Adrenal gland (tissue), 12 donors: ENCODE results near the gene LPCAT1. TPM values are rescaled to one million over a fixed set of nuclear protein-coding genes. Genes with fewer than 3 reads are reported as not detected.
A peak's percentile ranks its signal among the peaks of the same experiment; 100 is the strongest.

Experiments used
- DNase-seq, 7 donors: peaks; one replicate each; pipeline ENCODE4 v3.0.0-alpha.2; 2019 to 2020
- H3K27ac ChIP-seq, 5 donors: fragments of 200-600 bp; sonication (generic) in 4 of 5; 1 replicate in 3 of 5; 2 replicates in 2 of 5; pipeline versions ENCODE4 v1.5.1 to v1.8.0; 2016 to 2020; ENCODE audit warnings: mild to moderate bottlenecking in 1 of 5
- H3K27me3 ChIP-seq: fragments of 200-600 bp; 2 replicates; pipeline ENCODE4 v1.8.0; 2021
- H3K36me3 ChIP-seq, 2 donors: fragments of 200-600 bp; replicated peaks in 1 of 2; 1 replicate in 1 of 2; 2 replicates in 1 of 2; pipeline versions ENCODE4 v1.5.1 to v1.8.0; 2018 to 2022
- H3K4me1 ChIP-seq, 2 donors: fragments of 200-600 bp; replicated peaks in 1 of 2; 1 replicate in 1 of 2; 2 replicates in 1 of 2; pipeline versions ENCODE4 v1.5.1 to v1.8.0; 2018 to 2021
- H3K4me3 ChIP-seq, 4 donors: fragments of 200-600 bp; sonication (generic) in 3 of 4; one replicate each; pipeline ENCODE4 v1.5.1; 2016 to 2018
- H3K9me3 ChIP-seq, 3 donors: fragments of 200-600 bp; sonication (generic) in 1 of 3; replicated peaks in 1 of 3; 1 replicate in 2 of 3; 2 replicates in 1 of 3; pipeline versions ENCODE4 v1.5.1 to v1.8.0; 2016 to 2021
- POLR2A ChIP-seq, 2 donors: fragments of 450-650 bp; IDR thresholded peaks; one replicate each; pipeline ENCODE4 v1.6.1; 2017; ENCODE audit warnings: antibody characterized with exemption in 2 of 2, mild to moderate bottlenecking in 2 of 2, moderate library complexity in 1 of 2
- WGBS, 4 donors: extraction: QIAGEN DNeasy Blood & Tissue Kit in 2 of 4; methylation state at CpG; one replicate each; pipeline versions ENCODE4 v1.1.5 to v1.1.7; 2013 to 2017; 5-methylcytosine and 5-hydroxymethylcytosine counted together
- intact Hi-C, 2 donors: fragments of 100-400 bp; cut with DNase I; formaldehyde crosslinking; loops; one replicate each; pipeline versions ENCODE4 v1.14.1 to v1.15.0; 2022 to 2023
- polyA plus RNA-seq, 3 donors: library from polyadenylated mRNA; stranded (reverse); fragments of 200-250 nt in 2 of 3; fragments of 350-450 nt in 1 of 3; fragmentation: Illumina TruSeq in 1 of 3; extraction: RNeasy Lipid Tissue Mini Kit (QIAGEN cat#74804) in 1 of 3; gene quantifications; one replicate each; pipeline ENCODE4 v1.2.3, GENCODE V29; 2013 to 2014
- total RNA-seq, 9 donors: library from RNA; depleted of rRNA in 4 of 9; stranded (reverse); fragments of >200 nt in 4 of 9; fragments of 120-200 nt in 1 of 9; fragmentation: NEBNext Ultra II Directional in 1 of 9; extraction: Animal tissue kit (Norgen Biotek cat#: 25700) in 1 of 9; gene quantifications; one replicate each; pipeline versions ENCODE4 v1.1.0 to v1.2.4, GENCODE V29; 2013 to 2023
- TF ChIP-seq, protein P1 (sequence below), 6 experiments: fragments of 450-650 bp in 4 of 6; fragments of 200-600 bp in 2 of 6; sonication (generic) in 1 of 6; IDR thresholded peaks; 1 replicate in 5 of 6; 2 replicates in 1 of 6; pipeline versions ENCODE4 v1.5.1 to v1.8.0; 2016 to 2021; ENCODE audit warnings: antibody characterized with exemption in 6 of 6, mild to moderate bottlenecking in 2 of 6, moderate library complexity in 1 of 6
- donor health status: healthy with polysubstance abuse.
- donor health status: Bipolar disorder and iron deficiency.
- donor health status: DM: yes; HTN: yes; CAD: no.
- donor health status: DM: no; HTN: no; CAD: no.
- donor health status: DM: no; HTN: no; CAD: no.
- donor health status: DM: yes; HTN: yes; CAD: no.

The LPCAT1 gene
- total and polyA plus RNA-seq, 12 donors: 23.2 to 59.1 (median 42.6) TPM

- H3K9me3 ChIP-seq: no peaks in the 10 kb centered on the region
- intact Hi-C loops: no loop called here
- no peak overlapping the region for H3K4me3 ChIP-seq
- TF ChIP-seq POLR2A (IDR thresholded peaks at IDR 0.05): no peak
- TF ChIP-seq, protein P1, sequence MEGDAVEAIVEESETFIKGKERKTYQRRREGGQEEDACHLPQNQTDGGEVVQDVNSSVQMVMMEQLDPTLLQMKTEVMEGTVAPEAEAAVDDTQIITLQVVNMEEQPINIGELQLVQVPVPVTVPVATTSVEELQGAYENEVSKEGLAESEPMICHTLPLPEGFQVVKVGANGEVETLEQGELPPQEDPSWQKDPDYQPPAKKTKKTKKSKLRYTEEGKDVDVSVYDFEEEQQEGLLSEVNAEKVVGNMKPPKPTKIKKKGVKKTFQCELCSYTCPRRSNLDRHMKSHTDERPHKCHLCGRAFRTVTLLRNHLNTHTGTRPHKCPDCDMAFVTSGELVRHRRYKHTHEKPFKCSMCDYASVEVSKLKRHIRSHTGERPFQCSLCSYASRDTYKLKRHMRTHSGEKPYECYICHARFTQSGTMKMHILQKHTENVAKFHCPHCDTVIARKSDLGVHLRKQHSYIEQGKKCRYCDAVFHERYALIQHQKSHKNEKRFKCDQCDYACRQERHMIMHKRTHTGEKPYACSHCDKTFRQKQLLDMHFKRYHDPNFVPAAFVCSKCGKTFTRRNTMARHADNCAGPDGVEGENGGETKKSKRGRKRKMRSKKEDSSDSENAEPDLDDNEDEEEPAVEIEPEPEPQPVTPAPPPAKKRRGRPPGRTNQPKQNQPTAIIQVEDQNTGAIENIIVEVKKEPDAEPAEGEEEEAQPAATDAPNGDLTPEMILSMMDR (IDR thresholded peaks at IDR 0.05): peak in 1 of 6 experiments; percentile 1
- peaks cover 0 to 12% of the 10 kb centered on the region in 2 donors for H3K36me3 ChIP-seq
- H3K27ac ChIP-seq: no peak overlapping the region
- no peak for DNase-seq
- H3K27me3 ChIP-seq: no peaks in the 10 kb centered on the region
- H3K4me1 ChIP-seq: no peaks in the 10 kb centered on the region
- WGBS, 4 donors: 92 to 93% (median 92%) methylated on average over 11 to 28 of the region's 28 CpGs
Observed at GRCh38 chr5:1468629-1469527, 54.9 kb downstream of the LPCAT1 start.

GRCh38 chr5:1468247-1468612 lies 55.5 kb downstream of the LPCAT1 start:
- TF ChIP-seq POLR2A (IDR thresholded peaks at IDR 0.05): no peak
- TF ChIP-seq, protein P1 (IDR thresholded peaks at IDR 0.05): peak in 5 of 6 experiments; percentile 25 to 56 (median 42)
- no peak overlapping the region for H3K4me3 ChIP-seq
- no peaks in the 10 kb centered on the region for H3K9me3 ChIP-seq
- no peaks in the 10 kb centered on the region for H3K27me3 ChIP-seq
- DNase-seq: peak in 2 of 7 donors; percentile 29 to 47
- H3K36me3 ChIP-seq: peaks cover 0 to 18% of the 10 kb centered on the region in 2 donors
- WGBS, 4 donors: 61 to 83% (median 62%) methylated on average over 7 to 15 of the region's 15 CpGs
- H3K27ac ChIP-seq: no peak overlapping the region
- no peaks in the 10 kb centered on the region for H3K4me1 ChIP-seq
- intact Hi-C loops: no loop called here

GRCh38 chr5:1467341-1468246 lies 56.2 kb downstream of the LPCAT1 start:
- Histone ChIP-seq H3K27ac (no peak overlapping the region), H3K27me3 (no peaks in the 10 kb centered on the region), H3K4me3 (no peak overlapping the region), H3K9me3 (no peaks in the 10 kb centered on the region), H3K4me1 (no peaks in the 10 kb centered on the region), H3K36me3 (peaks cover 0 to 22% of the 10 kb centered on the region in 2 donors)
- TF ChIP-seq, protein P1 (IDR thresholded peaks at IDR 0.05): no peak
- no peak for TF ChIP-seq POLR2A (IDR thresholded peaks at IDR 0.05)
- intact Hi-C loops: no loop called here
- 94 to 96% (median 94%) methylated on average over 48 to 51 of the region's 51 CpGs for WGBS, 4 donors
- no peak for DNase-seq
